K562 (cell line): ENCODE results near the gene SLC7A14.

Experiments
- BCLAF1 ChIP-seq, 2 experiments: fragments of 450-650 bp in 1 of 2; IDR thresholded peaks; 2 replicates each; pipeline ENCODE4 v1.6.1; 2011 to 2017; ENCODE audit warnings: low read depth in 2 of 2, antibody characterized with exemption in 1 of 2, borderline replicate concordance in 1 of 2, low read length in 1 of 2, mild to moderate bottlenecking in 1 of 2, mixed read lengths in 1 of 2; ENCODE audit not compliant: control insufficient read depth in 1 of 2
- ELK1 ChIP-seq: sonication (generic); formaldehyde crosslinking; IDR thresholded peaks from 2 replicates; pipeline ENCODE4 v1.8.1; 2022; ENCODE audit warnings: missing genetic modification reagents
- JUN ChIP-seq, 2 experiments: sonication (generic) in 1 of 2; formaldehyde crosslinking in 1 of 2; IDR thresholded peaks; 2 replicates each; pipeline versions ENCODE4 v1.6.1 to v1.8.0; 2012 to 2022; ENCODE audit warnings: borderline replicate concordance in 2 of 2, mild to moderate bottlenecking in 2 of 2, improper control_type of control experiment in 1 of 2, low read depth in 1 of 2, low read length in 1 of 2, missing genetic modification reagents in 1 of 2
- POLR2A ChIP-seq: fragments of 450-650 bp; conservative IDR thresholded peaks from 2 replicates; pipeline ENCODE4 v1.6.1; 2016
- ZBTB7A ChIP-seq: IDR thresholded peaks from 2 replicates; pipeline ENCODE4 v1.6.1; 2011; ENCODE audit warnings: low read depth, mild to moderate bottlenecking, low read length, moderate library complexity, borderline replicate concordance; ENCODE audit not compliant: control insufficient read depth
- ZC3H4 ChIP-seq: sonication (generic); formaldehyde crosslinking; IDR thresholded peaks from 2 replicates; pipeline ENCODE4 v1.9.0; 2021; ENCODE audit warnings: missing genetic modification reagents, borderline replicate concordance
- ZNF274 ChIP-seq: IDR thresholded peaks from 2 replicates; pipeline ENCODE4 v1.6.1; 2011; ENCODE audit warnings: low read depth, mild to moderate bottlenecking, low read length, moderate library complexity, borderline replicate concordance

- no peak for TF ChIP-seq JUN (IDR thresholded peaks at IDR 0.05; ENCODE audit: borderline replicate concordance, low read depth, low read length)
- no peak for TF ChIP-seq JUN (CRISPR knock-in tag; IDR thresholded peaks at IDR 0.05; ENCODE audit: borderline replicate concordance)
- no peak for TF ChIP-seq ZC3H4
- TF ChIP-seq ELK1 (CRISPR knock-in tag) = no peak
- no peak for TF ChIP-seq BCLAF1 (IDR thresholded peaks at IDR 0.05; ENCODE audit: borderline replicate concordance in 1 of 2, control insufficient read depth in 1 of 2, low read depth in 2 of 2, low read length in 1 of 2)
- TF ChIP-seq ZBTB7A = no peak
- no peak for TF ChIP-seq ZNF274
- TF ChIP-seq POLR2A = no peak
Observed at GRCh38 chr3:170418422-170419398, 167.2 kb downstream of the SLC7A14 start, which contains the start of gene CLDN11.
